Measurements from ENCODE around the gene CPNE2.

CPNE2 gene

GRCh38 chr16:57051696-57052228 lies 40.6 kb upstream of the CPNE2 start:
- no peak overlapping the region for H3K4me3 ChIP-seq (ENCODE audit: low read depth, low read length)
- no peak for DNase-seq (ENCODE audit: low read depth)
- no peak for TF ChIP-seq CTCF (IDR thresholded peaks at IDR 0.05; ENCODE audit: control insufficient read depth, extremely low read depth, insufficient read depth)

GRCh38 chr16:57053206-57053605 lies 39.2 kb upstream of the CPNE2 start:
- no peak for DNase-seq (ENCODE audit: low read depth)
- H3K4me3 ChIP-seq (ENCODE audit: low read depth, low read length): no peak overlapping the region
- no peak for TF ChIP-seq CTCF (IDR thresholded peaks at IDR 0.05; ENCODE audit: control insufficient read depth, extremely low read depth, insufficient read depth)

GRCh38 chr16:57054338-57054737 lies 38.0 kb upstream of the CPNE2 start:
- DNase-seq (ENCODE audit: low read depth): no peak
- no peak overlapping the region for H3K4me3 ChIP-seq (ENCODE audit: low read depth, low read length)
- TF ChIP-seq CTCF (IDR thresholded peaks at IDR 0.05; ENCODE audit: control insufficient read depth, extremely low read depth, insufficient read depth): no peak

GRCh38 chr16:57054771-57055170 lies 37.6 kb upstream of the CPNE2 start:
- no peak for DNase-seq (ENCODE audit: low read depth)
- TF ChIP-seq CTCF (IDR thresholded peaks at IDR 0.05; ENCODE audit: control insufficient read depth, extremely low read depth, insufficient read depth): no peak
- H3K4me3 ChIP-seq (ENCODE audit: low read depth, low read length): no peak overlapping the region

GRCh38 chr16:57055671-57056070 lies 36.7 kb upstream of the CPNE2 start:
- no peak for DNase-seq (ENCODE audit: low read depth)
- no peak overlapping the region for H3K4me3 ChIP-seq (ENCODE audit: low read depth, low read length)
- no peak for TF ChIP-seq CTCF (IDR thresholded peaks at IDR 0.05; ENCODE audit: control insufficient read depth, extremely low read depth, insufficient read depth)

- DNase-seq (ENCODE audit: low read depth): no peak
- no peak for TF ChIP-seq CTCF (IDR thresholded peaks at IDR 0.05; ENCODE audit: control insufficient read depth, extremely low read depth, insufficient read depth)
- H3K4me3 ChIP-seq (ENCODE audit: low read depth, low read length): no peak overlapping the region
These were observed 34.0 kb upstream of the CPNE2 start for GRCh38 chr16:57058291-57058861.
